ENCODE data around the gene CSNK1G2. TPM values are rescaled to one million over a fixed set of nuclear protein-coding genes. Genes with fewer than 3 reads are reported as not detected.

The CSNK1G2 gene
- total and polyA plus RNA-seq, 2 of the 13 experiments (the other 11 are each of a cell fraction or from before 2014, with no cell fraction given) = 53.8 to 72.5 TPM

- no peak for TF ChIP-seq GFI1 (CRISPR knock-in tag; IDR thresholded peaks at IDR 0.05; ENCODE audit: borderline replicate concordance)
- TF ChIP-seq DNMT3B (CRISPR knock-in tag; conservative IDR thresholded peaks at IDR 0.05) = no peak
- no peak for TF ChIP-seq ZNF326 (CRISPR knock-in tag; IDR thresholded peaks at IDR 0.05; ENCODE audit: borderline replicate concordance)
- no peak for TF ChIP-seq ZNF101 (CRISPR knock-in tag; IDR thresholded peaks at IDR 0.05; ENCODE audit: borderline replicate concordance, low read depth)
- no peak for TF ChIP-seq NFE2L2 (IDR thresholded peaks at IDR 0.05; ENCODE audit: low read length)
- no peak for TF ChIP-seq ZNF646 (CRISPR knock-in tag; IDR thresholded peaks at IDR 0.05)
- TF ChIP-seq ZBTB44 (CRISPR knock-in tag; IDR thresholded peaks at IDR 0.05) = no peak
- TF ChIP-seq PBX3 (CRISPR knock-in tag; IDR thresholded peaks at IDR 0.05; ENCODE audit: borderline replicate concordance) = no peak
- no peak for TF ChIP-seq ZXDC (CRISPR knock-in tag; IDR thresholded peaks at IDR 0.05)
- TF ChIP-seq NR0B2 (CRISPR knock-in tag; IDR thresholded peaks at IDR 0.05) = no peak
- TF ChIP-seq ZNF891 (CRISPR knock-in tag; IDR thresholded peaks at IDR 0.05) = no peak
- TF ChIP-seq ZNF687 (CRISPR knock-in tag; IDR thresholded peaks at IDR 0.05) = no peak
These were observed 40.3 kb downstream of the CSNK1G2 start (continued) for GRCh38 chr19:1981253-1981652.
